GM18870 (cell line): ENCODE measurements around the gene SLC30A1.
"Not testable (repeated sequence)": the region's sequence is repeated elsewhere in the genome, so short reads cannot be mapped to it uniquely, and the experiment has no call there.

Experiments
- ATAC-seq: cut with Tn5 transposase; IDR thresholded peaks from one replicate; pipeline ENCODE4 v1.9.1; 2021; ENCODE audit warnings: moderate library complexity; ENCODE audit not compliant: unreplicated experiment

SLC30A1 gene

DNA sequence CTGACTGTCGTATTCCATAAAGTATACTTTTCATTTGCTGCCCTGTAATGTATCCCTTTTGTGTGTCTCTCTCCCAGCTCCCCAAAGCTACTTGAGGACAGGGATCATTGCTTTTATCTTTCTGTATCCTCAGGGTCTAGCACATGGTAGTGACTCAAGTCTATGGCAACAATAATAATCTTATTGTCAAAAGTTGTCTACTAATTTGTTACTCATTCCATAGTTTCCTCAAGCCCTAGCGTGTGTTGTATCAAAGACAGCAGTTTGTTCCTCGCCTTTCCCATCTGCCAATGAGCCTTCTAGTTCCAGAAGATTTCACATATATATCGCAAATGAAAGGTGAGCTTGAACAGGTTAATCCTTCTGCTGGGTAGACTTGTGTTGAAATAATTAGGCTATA is 9.8 kb upstream of the SLC30A1 start:
- ATAC-seq, result no peak

DNA sequence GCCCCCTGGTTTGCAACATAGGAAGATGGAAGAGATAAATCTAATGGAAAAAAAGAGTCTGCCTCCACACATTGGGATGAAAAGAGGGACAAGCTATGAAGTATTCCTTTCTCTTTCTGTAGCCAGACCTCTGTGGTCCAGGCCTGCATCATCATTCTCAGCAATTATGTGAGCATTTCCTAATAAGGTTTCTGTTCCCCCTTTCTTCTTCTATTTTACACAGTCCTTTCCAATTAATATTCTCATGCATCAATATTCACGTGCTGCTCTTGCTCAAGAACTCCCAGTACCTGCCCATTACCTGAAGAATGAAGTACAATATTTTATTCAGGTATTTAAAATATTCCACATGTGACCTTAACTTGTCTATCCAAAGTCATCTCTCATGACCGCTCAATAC is 8.2 kb upstream of the SLC30A1 start:
- ATAC-seq, result no peak

DNA sequence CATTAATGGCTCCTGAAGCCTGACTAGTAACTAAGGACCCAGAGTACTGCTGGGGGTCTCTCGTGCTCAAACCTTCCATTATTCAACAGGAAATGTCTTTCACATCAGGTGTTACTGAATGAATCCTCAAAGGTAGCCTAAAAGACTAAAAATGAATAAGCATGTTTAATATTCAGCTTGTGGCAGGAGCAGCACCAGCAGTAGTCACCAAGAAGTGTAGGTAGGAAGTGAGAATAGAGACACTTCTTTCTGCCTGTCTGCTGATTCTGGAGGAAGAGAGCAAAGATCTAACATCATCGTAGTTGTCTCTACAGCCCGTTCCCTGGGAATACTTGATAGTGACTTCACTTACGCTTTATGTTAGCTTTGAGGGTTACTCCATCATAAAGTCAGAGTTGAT is 7.6 kb upstream of the SLC30A1 start:
- no peak for ATAC-seq

DNA sequence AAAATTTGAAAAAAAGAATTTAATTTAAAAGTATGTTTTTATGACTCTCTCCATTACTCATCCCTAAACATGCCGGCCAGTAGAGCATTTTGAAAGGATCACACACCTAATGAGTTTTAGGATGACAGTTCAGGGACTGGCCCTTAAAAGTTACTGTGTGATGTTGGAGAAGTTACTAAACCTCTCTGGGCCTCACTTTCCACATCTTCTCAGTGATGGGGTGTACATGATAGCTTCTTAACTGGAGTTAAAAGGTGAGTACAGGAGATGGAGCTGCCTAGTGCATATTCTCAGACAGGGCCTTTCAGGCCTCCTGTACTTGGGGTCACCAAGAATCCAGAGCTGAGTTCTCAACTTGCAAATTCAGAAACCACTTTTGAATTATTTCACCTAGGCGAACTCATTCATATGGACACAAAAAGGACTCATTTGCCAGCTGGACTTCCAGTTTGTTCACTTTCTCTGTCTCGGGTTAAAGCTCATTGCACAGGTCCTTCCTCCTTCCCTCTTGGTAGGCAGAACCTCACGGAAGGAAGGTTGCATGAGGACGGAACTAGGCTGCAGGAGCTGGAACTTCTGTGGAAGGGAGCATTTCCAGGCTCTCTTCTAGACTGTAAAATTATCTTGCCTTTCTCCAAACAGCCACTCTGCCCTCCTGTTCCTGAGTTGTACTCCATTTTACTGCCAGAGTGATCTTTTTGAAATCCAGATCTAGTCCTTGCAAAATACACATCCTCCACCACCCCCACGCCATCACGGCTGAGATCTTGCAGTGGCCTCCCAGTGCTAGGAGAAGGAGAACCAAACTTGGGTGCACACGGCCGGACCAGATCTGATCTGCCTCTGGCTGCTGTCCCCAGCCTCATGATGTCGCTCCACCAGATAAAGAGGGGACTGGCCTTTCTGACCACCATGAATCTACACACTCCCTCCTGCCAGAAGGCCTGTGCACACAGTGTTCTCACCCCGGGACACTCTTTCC is 4.3 kb upstream of the SLC30A1 start:
- ATAC-seq, result no peak

DNA sequence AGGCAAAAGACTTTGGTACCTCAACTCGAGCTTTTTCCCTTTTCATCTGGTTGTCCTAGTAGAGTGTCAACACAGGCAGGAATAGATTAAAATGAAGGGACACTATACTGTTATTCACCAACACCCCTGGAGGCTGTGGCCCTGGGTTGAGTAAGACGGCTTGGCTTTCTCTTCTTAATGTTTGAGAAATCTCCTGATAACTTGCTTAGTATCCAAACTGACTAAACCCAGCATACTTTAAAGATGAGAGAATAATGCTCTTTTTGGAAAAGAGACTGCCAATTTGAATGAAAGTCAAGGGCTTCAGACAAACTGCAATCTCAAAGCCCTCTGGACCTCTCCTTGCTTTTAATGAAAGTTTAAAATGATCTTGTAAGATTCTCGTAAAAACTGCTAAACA is 2.6 kb upstream of the SLC30A1 start:
- no peak for ATAC-seq

DNA sequence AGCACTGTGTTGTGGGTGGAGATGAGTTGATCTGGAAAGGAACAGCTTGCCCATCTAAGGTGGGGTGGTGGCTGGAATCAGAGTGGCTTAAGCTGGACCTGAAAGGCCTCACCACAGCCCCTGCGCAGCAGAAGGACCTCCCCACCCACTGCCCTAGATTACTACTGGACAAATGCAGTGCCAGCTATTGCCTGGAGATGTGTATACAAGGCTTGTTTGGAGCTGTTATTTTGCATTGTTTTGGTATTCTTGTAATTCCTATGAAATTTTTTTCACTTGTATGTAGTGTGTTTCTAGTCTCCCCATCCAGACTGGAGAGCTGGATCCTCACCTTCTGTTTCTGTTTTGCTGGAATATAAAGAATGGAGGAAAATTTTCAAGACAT is 1.3 kb upstream of the SLC30A1 start:
- ATAC-seq, result no peak

DNA sequence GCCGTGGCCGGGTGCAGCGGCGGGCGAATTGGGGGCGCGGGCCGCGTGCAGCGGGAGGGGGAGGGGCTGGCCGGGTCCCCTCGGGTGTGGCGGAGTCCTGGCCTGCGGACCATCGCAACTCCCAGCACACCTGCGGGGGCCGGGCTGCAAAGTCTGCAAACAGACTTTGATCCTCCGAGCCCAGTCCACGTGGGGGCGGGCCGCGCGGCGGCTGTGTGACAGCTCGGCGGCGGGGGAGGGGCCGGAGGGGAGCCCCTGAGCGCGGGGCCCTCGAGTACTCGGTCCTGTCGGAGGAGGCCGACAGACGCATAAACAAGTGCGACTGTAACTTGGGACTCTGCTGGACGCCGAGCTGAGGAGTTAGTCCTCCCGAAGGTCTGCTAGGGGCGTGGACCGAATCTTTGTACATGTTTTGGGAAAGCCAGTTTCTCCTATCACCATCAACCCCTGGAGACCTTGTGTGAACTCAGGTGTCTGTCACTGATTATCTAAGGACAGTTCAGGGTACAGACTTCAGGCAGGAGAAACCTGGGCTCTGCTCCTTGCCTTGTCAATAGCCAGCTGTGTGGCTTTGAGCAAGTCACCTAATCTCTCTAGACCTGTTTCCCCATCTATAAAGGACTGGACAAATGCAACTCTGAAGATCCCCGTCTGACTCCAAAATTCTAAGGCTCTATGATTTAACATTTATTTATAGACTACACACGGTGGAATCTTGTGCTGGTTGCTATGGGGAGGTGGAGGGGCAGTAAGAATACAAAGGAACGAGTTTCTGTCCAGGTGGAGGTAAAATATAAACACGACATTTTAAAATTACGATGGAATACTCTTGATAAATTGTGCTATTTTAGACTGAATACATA is 710 bp upstream of the SLC30A1 start:
- peak; percentile 27 for ATAC-seq

DNA sequence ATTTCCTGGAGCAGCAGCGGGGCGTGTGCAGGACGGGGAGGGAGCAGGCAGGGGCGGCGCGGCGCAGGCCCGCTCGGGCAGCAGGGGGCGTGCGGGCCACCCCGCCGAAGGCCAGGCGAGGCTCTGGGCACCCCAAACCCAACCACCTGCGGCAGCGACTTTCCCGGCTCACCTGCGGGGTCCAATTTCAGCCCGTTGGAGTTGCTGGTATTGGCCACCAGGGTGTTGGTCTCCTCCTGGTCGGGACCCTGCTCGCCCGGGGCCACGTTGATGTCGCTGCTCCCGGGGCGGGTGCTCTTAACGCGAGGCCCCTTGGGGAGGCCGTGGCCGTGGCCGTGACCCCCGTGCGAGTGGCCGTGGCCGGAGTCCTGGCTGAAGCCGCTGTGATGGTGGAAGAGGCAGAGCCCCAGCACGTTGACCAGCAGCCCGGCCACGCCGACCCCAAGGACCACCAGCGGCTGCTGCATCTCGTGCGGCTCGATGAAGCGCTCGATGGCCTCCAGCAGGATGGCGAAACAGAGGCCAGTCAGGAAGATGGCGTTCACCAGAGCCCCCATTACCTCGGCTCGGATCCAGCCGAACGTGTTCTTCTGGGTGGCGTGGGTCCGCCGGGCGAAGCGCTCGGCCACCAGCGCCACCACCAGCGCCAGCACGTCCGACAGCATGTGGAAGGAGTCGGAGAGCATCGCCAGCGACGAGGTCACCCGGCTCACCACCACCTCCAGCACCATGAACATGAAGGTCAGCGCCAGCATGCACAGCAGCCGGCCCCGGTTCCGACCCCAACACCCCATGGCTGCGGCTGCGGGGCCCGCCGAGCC is 932 bp downstream of the SLC30A1 start:
- peak; percentile 21 for ATAC-seq

DNA sequence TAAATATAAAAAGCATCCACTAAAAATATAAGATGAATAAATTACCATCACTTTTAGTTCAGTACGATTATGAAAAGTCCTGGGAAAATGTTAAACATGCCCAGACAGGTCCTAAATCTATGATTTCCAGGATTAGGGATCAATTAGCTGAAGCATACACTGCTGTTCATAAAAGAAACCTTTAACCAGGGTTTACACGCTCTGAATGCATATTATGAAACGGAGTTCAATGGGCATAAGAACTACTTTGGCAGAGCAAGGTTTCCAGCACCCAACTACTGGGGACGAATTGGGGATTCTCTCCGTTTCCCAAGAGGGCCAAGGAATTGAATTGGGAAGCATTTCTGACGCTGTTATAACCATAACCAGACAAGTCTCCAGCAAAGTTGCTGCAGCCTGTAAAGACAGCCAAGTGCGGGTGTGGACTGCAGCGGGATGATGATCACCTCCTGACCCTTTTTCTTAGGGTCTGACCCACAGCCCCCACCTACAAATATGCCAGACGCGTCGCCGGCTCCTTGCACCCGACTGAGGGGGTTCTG is 1.6 kb downstream of the SLC30A1 start:
- ATAC-seq, result no peak

DNA sequence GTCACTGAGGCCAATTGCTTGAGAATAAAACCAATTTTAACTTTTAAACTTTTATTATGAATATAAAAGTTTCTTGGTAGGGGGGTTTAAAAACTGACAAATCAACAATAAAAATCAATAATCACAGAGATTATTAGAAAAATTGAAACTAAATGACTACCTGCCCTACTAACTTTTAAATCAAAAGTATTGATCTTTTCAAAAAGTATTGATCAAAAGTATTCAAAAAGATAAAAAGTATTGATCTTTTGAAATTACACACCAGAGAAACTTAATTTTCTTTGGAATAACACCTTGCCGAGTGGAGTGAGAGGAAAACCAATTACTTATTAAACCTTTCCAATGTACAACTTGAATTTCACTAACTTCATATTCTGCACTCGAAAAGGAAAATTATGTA is 2.2 kb downstream of the SLC30A1 start:
- no peak for ATAC-seq

DNA sequence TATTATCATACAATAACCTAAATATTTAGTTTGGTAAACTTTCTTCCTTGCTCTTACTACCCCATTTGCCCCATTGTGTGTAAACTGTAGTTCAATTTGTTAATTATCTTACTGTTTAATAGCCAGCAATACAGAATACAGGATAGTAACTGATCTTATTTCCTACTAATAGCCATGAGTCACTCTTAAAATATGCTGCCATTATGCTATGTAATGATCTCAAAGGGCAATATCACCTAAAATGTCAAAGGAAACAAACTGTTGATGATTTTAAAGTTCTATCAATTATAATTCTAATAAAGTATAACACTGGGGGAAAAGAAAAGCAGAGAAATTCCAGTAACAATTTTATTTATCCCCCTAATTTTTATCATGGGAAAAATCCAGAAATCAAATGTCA is 4.3 kb downstream of the SLC30A1 start:
- no peak for ATAC-seq

DNA sequence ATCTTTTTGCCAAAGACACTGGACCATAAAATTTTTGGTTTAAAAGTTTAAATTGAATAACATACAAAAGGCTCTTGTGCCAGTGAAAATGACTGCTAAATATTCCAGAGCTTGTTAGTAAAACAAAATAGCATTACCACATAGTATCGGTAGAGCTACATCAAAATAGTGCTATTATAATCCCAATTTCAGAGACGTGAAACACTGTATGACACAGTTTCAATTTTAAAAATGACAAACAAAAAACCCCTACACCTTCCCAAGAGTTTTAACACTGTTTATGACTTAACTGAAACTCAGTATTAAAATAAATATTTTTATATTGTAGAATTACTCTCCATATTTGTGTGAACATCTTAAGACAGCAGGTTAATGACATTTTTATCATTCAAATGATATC is 7.0 kb downstream of the SLC30A1 start:
- ATAC-seq, result no peak

DNA sequence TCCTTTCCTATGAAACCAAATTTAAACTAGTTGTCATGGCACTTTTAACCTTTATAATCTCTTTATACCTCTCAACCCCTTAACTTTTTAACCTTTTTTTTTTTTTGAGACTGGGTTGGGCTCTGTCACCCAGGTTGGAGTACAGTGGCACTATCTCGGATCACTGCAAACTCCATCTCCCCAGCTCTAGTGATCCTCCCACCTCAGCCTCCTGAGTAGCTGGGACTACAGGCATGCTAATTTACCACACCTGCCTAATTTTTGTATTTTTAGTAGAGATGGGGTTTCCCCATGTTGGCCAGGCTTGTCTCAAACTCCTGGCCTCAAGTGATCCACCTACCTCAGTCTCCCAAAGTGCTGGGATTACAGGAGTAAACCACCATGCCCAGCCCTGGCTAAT is 8.6 kb downstream of the SLC30A1 start:
- not testable (repeated sequence) for ATAC-seq

DNA sequence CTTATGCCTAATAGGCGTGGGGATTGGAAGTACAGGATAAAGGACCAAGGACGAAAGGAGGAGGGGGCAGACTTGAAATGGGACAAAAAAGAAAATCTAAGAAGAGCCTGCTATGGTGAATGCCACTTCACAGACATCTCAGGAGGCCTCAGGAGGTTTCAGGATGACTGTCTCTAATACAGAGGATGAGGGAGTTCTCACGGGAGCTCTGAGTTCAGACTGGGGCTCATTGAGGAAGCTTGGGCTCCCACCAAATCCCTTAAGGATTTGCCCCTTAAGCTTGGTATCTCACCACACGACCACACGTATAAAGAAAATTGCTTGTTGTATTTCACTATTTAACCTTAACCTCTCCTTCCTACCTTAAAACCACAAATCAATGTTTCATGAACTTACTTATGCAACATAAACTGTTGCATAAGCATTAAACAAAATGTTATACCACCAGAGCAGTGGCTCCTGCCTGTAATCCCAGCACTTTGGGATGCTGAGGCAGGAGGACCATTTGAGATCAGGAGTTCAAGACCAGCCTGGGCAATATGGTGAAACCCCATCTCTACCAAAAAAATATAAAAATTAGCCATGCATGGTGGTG is 12.4 kb downstream of the SLC30A1 start:
- peak; percentile 92 for ATAC-seq

DNA sequence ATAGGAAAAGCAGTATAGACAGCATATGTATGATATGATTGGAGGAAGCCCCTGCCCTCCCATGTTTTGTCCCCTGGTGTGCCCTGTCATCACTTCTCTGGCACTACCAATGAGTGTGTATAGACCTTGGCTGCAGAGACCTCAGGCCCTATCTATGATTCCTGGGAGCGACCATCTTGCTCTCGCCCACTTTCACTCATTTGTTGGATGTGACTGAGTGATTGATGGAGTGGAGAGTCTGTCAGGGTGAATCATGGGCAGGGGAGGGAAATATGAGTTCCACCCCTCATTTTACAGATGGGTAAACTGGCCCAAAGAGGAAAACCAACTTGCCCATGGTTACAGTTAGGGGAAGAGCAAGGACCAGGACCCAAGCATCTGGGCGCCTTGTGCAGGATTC is 14.9 kb downstream of the SLC30A1 start:
- ATAC-seq, result no peak

DNA sequence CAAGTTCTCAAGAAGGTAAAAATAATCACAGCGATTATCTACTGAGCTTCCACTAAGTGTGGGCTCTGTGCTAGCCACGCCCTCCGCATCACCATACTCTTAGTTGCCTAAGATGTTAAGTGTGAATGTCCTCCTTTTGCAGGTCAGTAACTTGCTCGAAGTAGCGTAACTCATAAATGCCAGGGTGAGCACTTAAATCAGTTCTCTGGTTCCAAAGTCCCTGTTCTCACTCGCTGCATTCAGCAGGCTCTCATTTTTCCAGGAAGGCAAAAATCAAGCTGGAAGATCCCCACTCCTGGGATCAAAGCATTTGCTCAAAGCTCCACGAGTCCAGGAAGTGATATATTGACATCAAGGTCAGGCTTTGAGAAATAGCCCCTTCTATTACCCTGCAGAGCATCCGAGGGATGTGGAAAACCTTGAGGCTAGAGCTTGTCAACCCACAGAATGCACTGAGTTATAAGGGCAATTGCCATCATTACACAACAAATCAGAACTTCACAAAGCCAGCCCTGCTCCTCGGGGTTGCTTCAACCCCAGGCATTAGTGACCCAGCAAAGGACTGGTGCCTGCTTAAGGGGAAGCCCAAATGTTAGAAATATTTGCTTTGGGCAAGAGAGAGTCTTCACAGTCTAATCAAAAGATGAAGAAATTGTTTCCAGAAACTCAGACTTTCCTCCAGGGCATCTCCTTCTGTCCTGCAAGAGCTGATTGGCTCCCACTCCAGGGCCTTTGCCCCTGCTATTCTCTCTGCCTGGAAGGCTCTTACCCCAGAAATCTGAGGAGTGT is 19.5 kb downstream of the SLC30A1 start:
- no peak for ATAC-seq

DNA sequence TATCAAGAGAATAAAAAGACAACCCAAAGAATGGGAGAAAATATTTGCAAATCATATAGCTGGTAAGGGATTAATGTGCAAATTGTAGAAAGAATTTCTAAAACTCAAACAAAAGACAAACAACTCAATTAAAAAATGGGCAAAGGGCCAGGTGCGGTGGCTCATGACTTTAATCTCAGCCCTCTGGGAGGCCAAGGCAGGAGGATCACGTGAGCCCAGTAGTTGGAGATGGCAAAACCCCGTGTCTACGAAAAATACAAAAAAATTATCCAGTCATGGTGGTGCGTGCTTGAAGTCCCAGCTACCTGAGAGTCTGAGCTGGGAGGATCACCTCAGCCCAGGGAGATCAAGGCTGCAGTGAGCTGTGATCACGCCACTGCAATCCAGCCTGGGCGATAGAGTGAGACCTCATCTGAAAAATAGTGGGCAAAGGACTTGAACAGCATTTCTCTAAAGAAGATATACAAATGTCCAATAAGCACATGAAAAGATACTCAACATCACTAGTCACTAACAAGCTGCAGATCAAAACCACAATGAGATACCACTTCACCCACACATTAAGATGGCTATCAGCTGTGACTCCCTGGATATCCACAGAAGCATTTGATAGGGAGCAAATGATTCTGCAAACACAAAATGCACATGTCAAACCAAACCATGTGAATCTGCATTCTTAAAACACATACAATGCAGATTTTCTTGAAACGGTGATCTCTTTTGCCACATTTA is 20.9 kb downstream of the SLC30A1 start:
- ATAC-seq, result no peak

DNA sequence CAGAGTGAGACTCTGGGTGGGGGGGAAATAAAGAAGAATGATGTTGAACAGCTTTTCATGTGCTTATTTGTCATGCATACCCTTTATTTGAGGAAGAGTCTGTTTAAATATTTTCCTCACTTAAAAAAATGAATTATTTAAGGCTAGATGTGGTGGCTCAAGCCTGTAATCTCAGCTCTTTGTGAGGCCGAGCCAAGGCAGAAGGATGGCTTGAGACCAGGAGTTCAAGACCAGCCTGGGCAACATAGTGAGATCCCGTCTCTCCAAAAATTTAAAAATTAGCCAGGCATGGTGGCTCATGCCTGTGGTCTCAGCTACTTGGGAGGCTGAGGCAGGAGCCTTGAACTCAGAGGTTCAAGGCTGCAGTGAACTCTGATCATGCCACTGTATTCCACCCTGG is 25.4 kb downstream of the SLC30A1 start:
- ATAC-seq, result no peak
